ENCODE data around the gene FHOD3. TPM values are rescaled to one million over a fixed set of nuclear protein-coding genes. Genes with fewer than 3 reads are reported as not detected.
"Not testable (repeated sequence)": the region's sequence is repeated elsewhere in the genome, so short reads cannot be mapped to it uniquely, and the experiment has no call there.

Gene FHOD3
- total RNA-seq, 1 donor from 2014 or later, result 347 TPM

DNA sequence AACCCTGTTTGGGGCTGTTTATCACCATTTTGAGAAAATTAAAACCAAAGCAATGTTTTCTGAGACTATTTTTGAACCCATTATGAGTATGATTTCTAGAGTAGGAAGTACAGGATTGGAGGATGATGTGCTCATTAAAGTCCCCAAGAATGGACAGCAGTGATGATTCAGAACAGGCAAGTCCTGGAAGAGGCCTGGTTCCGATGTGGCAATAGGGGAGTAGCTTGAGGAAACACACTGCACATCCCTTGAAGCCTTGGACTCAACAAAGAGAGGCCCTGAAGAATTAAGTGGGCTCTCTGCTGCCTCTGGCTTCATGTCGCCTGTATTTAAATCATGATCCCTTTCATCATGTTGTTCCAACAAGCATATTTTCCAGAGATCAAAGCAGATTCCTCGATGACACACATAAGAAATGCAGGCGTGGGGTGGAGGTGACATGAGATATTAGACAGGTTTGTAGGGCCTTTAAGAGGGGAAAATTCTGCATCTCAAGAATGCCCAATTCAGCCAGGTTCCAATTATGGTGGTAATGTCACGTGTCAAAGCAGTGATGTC is 242.2 kb downstream of the FHOD3 start:
- intact Hi-C loops (cut with micrococcal nuclease), result no loop called here
- no peak for ATAC-seq
- no peak for DNase-seq

DNA sequence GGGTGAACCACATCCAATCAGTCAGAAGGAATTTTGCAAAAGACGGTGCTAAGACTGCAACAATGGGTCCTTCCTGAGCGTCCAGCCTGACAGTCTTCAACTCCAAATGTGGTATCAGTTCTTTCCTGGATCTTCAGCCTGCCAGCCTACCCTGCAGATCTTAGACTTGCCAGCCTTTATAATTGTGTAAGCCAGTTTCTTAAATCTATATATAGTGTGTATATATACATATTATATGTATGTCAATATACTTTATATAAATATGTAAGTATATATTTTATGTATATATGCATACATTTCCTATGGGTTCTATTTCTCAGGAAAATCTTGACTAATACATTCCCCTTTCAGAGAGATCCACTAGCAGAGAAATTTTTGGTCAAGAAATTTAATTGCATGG is 245.5 kb downstream of the FHOD3 start:
- intact Hi-C loops (cut with micrococcal nuclease), result no loop called here
- DNase-seq, result no peak
- ATAC-seq, result no peak

DNA sequence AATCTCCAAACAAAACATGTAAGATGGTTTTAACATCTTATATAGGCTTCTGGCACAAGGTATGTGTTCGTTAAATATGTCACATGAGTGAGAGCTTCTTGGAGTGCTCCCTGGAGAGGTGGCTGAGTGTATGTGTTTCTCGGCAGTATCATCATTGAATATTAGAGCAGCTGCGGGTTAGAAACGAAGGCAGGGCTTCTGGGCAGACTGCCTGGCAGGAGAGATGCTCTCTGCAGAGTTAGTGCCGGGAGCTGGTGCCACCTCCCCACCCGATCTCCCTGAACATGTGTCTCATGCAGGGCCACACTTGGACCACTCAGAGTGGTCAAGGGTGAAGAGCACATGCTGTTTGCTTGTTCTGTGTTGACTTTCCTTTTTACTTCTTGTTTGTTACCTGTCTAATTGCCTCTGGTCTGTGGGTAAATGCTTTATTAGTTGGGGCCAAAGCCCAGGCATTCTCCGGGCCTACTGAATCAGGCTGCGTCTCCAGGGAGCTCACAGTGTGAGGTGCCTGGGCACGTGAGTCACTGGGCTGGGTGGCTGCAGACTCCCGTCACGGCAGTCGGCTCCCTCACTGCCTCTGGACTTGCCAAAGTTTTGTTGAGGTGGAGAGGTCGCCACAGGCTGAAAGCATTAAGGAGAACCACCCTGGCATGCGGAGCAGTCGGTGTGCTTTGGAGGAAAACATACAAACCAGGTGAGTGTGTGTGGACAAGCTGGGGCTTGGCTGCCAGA is 246.6 kb downstream of the FHOD3 start:
- DNase-seq, result peak; percentile 44
- ATAC-seq, result peak; percentile 44
- intact Hi-C loops (cut with micrococcal nuclease), result no loop called here

GRCh38 chr18:36545821-36546427 is 248.4 kb downstream of the FHOD3 start:
- ATAC-seq (peak; percentile 83), DNase-seq (no peak)
- intact Hi-C loops (cut with micrococcal nuclease), result no loop called here

DNA sequence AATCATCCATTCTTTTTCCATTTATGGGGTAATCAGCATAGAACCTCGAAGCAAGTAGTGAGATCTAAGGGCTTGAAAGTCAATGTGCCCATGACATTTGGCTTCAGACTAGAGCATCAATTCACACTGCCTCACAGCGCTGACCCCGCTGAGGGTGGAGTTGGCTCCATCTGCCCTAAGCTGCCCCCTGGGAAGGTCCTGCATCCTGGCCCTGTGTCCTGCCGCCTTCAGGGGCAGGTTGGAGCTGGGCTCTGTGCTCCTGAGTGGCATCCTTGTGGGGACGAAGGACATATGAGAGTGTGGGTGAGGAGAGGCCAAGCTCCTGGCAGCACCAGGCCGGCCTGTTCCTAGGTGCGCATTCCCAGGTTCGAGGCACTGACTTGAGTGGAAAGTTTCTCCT is 249.4 kb downstream of the FHOD3 start:
- intact Hi-C loops (cut with micrococcal nuclease), result no loop called here
- DNase-seq, result no peak
- ATAC-seq, result peak; percentile 8

DNA sequence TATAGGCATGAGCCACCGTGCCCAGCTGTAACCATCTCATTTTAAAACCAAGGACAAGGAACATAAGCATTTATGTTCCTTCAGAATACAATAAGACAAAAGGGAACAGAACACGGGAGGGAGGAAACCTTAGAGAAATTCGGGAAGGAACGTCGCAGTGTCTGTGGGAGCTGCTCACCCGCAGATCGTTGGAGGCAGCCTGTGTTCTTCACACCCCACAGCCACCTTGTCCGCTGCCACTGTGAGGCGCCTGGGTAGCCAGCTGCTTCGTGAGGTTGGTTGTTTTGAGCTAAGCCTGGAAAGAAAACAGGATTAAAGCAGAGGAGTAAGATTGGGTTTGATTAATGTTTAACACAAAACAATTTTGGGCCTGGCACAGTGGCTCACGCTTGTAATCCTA is 250.0 kb downstream of the FHOD3 start:
- ATAC-seq (no peak), DNase-seq (no peak)
- intact Hi-C loops (cut with micrococcal nuclease), result no loop called here

- intact Hi-C loops (cut with micrococcal nuclease); ATAC-seq; DNase-seq: not testable (repeated sequence)
Measured at GRCh38 chr18:36551274-36551673, 253.8 kb downstream of the FHOD3 start.

GRCh38 chr18:36558234-36558633 is 260.7 kb downstream of the FHOD3 start:
- ATAC-seq, result no peak

DNA sequence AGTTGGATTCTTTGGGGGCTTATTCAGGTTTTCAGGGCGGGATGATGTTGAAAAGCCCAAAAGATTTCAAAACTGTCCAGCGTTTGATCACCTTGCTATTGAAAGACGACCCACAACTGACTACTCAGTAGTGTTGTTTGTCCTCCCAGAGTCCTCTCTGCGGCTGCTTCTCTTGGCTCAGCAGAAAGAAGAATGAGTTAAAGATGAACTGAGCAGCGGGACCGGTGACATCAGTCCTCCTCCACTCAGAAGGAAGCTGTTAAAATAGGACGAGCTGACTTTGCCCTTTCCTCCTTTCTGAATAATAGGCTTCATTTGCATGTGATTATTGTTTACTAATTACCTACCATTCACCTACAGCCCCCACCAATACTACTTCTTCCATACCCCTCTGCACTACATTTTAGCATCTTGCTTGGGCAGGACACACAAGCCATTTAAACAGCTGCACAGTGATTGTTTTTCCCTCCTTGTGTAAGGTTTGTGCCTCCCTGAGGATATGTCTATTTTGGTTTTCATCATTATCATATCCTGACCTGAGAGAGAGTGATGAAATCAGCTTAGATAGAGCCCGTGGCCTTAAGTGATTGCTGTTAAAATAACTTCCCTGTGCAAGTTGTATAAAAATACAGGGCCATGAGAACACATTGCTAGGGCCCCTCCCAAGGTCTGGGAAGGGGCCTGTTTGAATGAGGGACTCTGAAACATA is 261.8 kb downstream of the FHOD3 start:
- peak; percentile 34 for ATAC-seq
- intact Hi-C loops (cut with micrococcal nuclease), result no loop called here
- no peak for DNase-seq

More at GRCh38 chr18:36558234-36558633, 260.7 kb downstream of the FHOD3 start:
- intact Hi-C loops (cut with micrococcal nuclease), result no loop called here
- no peak for DNase-seq

DNA sequence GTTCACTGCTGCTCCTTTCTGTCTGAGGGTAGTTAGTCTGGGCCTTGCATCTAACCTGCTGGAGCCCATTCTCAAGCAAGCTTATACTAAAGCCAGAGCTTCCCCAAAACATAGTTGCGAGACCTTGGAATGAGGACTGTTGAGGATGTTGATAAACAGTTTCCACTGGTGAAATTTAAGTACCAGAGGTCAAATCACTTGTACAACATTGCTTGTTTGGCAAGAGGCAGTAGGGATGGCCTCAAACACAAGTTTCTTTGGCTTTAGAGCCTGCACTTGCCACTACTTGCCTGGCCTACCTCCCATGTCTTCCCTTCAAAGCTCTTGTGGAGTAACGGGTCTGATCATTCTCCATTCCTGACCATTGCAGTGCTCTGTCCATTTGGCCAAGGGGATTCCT is 262.7 kb downstream of the FHOD3 start:
- ATAC-seq (peak; percentile 54), DNase-seq (no peak)
- intact Hi-C loops (cut with micrococcal nuclease), result loop anchor here (10.0 kb wide), 1 partner anchor 255 kb away; no protein-coding TSS in a partner anchor

GRCh38 chr18:36561046-36561445 is 263.5 kb downstream of the FHOD3 start:
- intact Hi-C loops (cut with micrococcal nuclease), result loop anchor here (10.0 kb wide), 1 partner anchor 256 kb away; no protein-coding TSS in a partner anchor
- ATAC-seq, result no peak
- DNase-seq, result no peak

DNA sequence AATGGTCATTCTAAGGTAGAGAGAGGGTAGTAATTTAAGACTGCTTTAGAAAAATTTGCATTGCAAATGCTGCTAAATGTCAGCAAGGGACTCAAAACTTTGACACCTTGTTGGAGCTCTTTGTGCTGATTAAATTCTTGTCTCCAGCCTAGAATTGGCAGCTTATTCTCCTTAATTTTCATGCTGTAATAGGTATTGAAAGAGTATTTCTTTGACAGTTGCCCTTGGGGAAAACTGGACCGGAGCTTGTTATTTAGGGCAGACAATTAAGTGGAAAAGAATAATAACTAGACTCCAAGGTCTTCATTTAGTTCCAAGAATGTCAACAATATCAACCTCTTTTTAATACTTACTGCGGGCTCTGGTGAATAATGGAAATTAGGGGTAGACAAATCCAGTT is 267.3 kb downstream of the FHOD3 start:
- ATAC-seq, result no peak
- intact Hi-C loops (cut with micrococcal nuclease), result loop anchor here (10.0 kb wide), 1 partner anchor 260 kb away; no protein-coding TSS in a partner anchor

GRCh38 chr18:36567800-36568199 is 270.3 kb downstream of the FHOD3 start:
- intact Hi-C loops (cut with micrococcal nuclease), result loop anchor here (10.0 kb wide), 1 partner anchor 263 kb away; no protein-coding TSS in a partner anchor
- peak; percentile 36 for ATAC-seq
- DNase-seq, result no peak

More for the DNA sequence above, 267.3 kb downstream of the FHOD3 start:
- DNase-seq, result no peak

DNA sequence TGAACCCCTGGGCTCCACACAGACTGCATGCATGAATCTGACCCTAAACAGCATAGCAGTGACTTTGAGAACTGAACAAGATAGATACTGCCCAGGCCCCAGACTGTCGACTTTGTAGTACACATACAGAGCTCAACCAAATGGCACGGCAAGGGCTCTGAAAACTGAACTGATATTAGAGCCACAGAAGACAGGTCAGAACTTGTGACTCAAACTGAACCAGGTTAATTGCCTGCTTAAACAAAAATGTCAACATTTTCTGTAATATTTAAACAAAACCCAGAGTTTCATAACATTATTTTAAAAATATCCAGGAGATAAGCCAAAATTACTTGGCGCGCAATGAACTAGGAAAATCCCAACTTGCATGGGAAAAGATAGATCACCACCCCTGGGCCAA is 271.0 kb downstream of the FHOD3 start:
- intact Hi-C loops (cut with micrococcal nuclease), result loop anchor here (10.0 kb wide), 1 partner anchor 264 kb away; no protein-coding TSS in a partner anchor
- ATAC-seq, result peak; percentile 71

DNA sequence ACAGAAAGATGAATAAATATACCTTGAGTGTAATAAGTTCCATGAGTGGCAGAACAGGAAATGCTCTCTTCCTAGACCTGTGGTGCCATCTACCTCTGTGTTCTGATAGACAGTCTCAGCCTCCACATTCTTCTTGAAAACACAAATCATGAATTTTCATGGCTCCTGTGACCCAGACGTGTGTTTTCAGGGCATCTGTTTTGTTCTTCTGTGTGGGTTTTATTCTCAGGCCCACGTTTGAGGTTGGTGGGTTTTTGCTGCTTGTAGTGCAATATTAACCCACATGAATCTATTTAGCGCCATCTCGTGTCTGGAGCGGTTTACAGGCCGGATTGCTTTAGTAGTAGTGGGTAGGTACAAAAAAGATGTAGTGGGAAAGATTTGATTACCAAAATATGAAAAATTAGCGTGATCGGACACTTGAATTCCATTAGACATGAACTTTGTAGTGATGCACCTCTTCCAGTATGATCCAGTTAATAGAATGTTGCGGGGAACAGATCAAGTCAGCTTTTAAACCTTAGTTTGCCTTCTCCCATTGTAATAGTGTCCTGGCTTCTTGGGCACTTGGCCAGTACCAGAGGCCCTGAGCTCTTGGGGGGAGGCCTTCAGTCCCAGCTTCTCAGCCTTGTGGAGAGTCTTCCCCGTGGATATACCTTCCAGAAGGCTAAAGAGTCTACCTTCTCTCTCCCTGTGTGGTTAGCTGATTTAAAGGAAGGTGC is 274.8 kb downstream of the FHOD3 start:
- DNase-seq (peak; percentile 38), ATAC-seq (peak; percentile 68)
- intact Hi-C loops (cut with micrococcal nuclease), result no loop called here

More for the DNA sequence above, 271.0 kb downstream of the FHOD3 start:
- no peak for DNase-seq

DNA sequence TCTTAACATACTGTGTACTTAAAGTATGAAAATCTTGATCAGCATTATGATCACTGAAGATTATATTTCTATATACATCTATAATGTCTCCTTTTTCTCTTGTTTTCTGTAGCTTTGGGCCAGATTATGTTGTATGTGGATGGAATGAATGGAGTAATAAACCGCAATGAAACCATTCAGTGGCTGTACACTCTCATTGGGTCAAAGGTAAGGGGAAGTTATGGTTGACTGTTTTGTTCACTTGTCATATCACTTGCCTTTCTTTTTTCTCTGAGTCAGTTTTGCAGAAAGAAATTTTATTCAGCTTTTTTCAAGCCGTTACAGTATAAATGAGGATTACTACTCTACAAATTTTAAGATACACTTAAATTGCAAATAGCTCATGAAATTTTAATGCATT is 278.8 kb downstream of the FHOD3 start:
- intact Hi-C loops (cut with micrococcal nuclease), result no loop called here
- ATAC-seq (no peak), DNase-seq (no peak)

GRCh38 chr18:36578871-36579710 is 281.6 kb downstream of the FHOD3 start:
- intact Hi-C loops (cut with micrococcal nuclease), result no loop called here
- no peak for DNase-seq
- no peak for ATAC-seq

DNA sequence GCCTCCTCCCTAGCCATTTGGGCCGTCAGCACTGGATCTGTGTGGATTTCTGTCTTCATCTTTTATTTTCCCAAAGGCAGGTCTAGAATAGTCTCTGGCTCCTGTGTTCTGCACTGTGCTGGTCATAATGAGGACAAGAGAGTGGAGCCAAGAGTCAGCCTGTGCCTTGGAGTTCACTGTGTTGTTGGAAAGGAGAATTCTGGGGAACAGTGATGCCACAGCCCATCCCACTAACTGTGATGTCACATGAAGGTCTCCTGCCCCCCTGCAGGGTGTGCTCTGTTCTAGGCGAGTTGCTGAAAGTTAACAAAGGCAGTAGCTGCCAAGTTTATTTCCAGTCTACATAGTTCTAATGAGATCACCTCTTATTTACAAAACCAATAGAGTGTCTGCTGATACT is 282.8 kb downstream of the FHOD3 start:
- DNase-seq, result peak; percentile 48
- peak; percentile 91 for ATAC-seq
- intact Hi-C loops (cut with micrococcal nuclease), result no loop called here
